ENCODE results near the gene CRYBG3. TPM values are rescaled to one million over a fixed set of nuclear protein-coding genes. Genes with fewer than 3 reads are reported as not detected.

The CRYBG3 gene
- polyA plus RNA-seq, 1 donor from 2014 or later: 1.3 TPM

GRCh38 chr3:97810779-97811390, 10.9 kb upstream of the CRYBG3 start:
- no peak overlapping the region for H3K4me2 ChIP-seq (ENCODE audit: low read length)
- H3K4me3 ChIP-seq (ENCODE audit: low read length): no peak overlapping the region
- no peak overlapping the region for H2AFZ ChIP-seq (ENCODE audit: low read depth, low read length)
- H3K79me2 ChIP-seq (replicated peaks; ENCODE audit: insufficient read depth, low read length): no peaks in the 10 kb centered on the region
- no peaks in the 10 kb centered on the region for H3K27me3 ChIP-seq (ENCODE audit: insufficient read depth, low read depth, low read length)
- no peak for TF ChIP-seq TAF1 (IDR thresholded peaks at IDR 0.05; ENCODE audit: low read depth)
- peak; percentile 41 for TF ChIP-seq EP300 (conservative IDR thresholded peaks at IDR 0.05; ENCODE audit: poor library complexity, severe bottlenecking)
- no peaks in the 10 kb centered on the region for H3K36me3 ChIP-seq (ENCODE audit: insufficient read depth, low read length)
- no peaks in the 10 kb centered on the region for H3K9me2 ChIP-seq (ENCODE audit: insufficient read depth, low read length)
- no peak overlapping the region for H3K27ac ChIP-seq (ENCODE audit: low read length)
- no peaks in the 10 kb centered on the region for H4K20me1 ChIP-seq (ENCODE audit: insufficient read depth)
- H3K9ac ChIP-seq (ENCODE audit: low read length): no peak overlapping the region
- no peaks in the 10 kb centered on the region for H3F3A ChIP-seq (ENCODE audit: insufficient read depth, low read length, poor library complexity, severe bottlenecking)
- H3K9me3 ChIP-seq (ENCODE audit: low read length): no peaks in the 10 kb centered on the region

DNA sequence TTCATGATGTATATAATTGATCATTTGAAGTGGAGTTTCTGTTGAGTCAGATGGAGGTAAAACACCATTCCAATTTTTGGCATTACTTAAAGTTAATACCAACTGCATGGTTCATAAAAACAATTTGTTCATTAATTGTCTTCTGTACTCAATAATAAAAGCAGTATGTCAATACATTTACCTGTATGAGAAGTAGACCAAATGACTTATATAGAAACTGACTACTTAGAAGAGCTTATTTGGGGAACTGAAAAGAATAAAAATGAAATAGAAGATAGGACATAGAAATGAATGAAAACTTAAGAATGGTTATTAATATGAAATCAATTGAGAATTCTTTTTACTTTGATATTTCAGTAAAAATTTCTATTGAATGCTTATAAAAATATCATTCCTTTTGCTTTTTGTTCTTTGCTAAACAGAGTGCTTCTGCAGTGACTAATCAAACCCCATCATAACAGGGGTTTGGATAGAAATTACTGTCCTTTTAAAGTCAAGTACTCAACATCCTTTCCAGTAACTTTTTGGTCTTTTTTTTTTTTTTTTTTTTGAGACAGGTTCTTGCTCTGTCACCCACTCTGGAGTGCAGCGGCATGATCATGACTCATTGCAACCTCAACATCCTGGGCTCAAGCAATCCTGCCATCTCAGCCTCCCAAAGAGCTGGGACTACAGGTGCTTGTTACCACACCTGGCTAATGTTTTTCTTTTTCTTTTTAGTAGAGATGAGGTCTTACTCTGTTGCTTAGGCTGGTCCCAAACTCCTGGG, 6.5 kb upstream of the CRYBG3 start:
- TF ChIP-seq TAF1 (IDR thresholded peaks at IDR 0.05; ENCODE audit: low read depth) (no peak), EZH2 (IDR thresholded peaks at IDR 0.05; ENCODE audit: borderline replicate concordance, insufficient read depth, low read length, poor library complexity, severe bottlenecking) (no peak), MXI1 (conservative IDR thresholded peaks at IDR 0.05; ENCODE audit: poor library complexity, severe bottlenecking) (no peak), SMC3 (conservative IDR thresholded peaks at IDR 0.05; ENCODE audit: poor library complexity) (no peak)
- no peak overlapping the region for H3K27ac ChIP-seq (ENCODE audit: low read length)
- no peaks in the 10 kb centered on the region for H3F3A ChIP-seq (ENCODE audit: insufficient read depth, low read length, poor library complexity, severe bottlenecking)
- H3K4me3 ChIP-seq (ENCODE audit: low read length): no peak overlapping the region
- H3K9ac ChIP-seq (ENCODE audit: low read length): no peak overlapping the region
- H4K20me1 ChIP-seq (ENCODE audit: insufficient read depth): no peaks in the 10 kb centered on the region
- H3K4me2 ChIP-seq (ENCODE audit: low read length): no peak overlapping the region
- H3K9me2 ChIP-seq (ENCODE audit: insufficient read depth, low read length): no peaks in the 10 kb centered on the region
- H3K27me3 ChIP-seq (ENCODE audit: insufficient read depth, low read depth, low read length): peaks cover 13% of the 10 kb centered on the region
- no peaks in the 10 kb centered on the region for H3K9me3 ChIP-seq (ENCODE audit: low read length)
- no peak overlapping the region for H2AFZ ChIP-seq (ENCODE audit: low read depth, low read length)
- H3K36me3 ChIP-seq (ENCODE audit: insufficient read depth, low read length): no peaks in the 10 kb centered on the region
- H3K79me2 ChIP-seq (replicated peaks; ENCODE audit: insufficient read depth, low read length): no peaks in the 10 kb centered on the region

GRCh38 chr3:97816811-97817210, 5.0 kb upstream of the CRYBG3 start:
- Histone ChIP-seq H3K79me2 (replicated peaks; ENCODE audit: insufficient read depth, low read length) (no peaks in the 10 kb centered on the region), H3K9ac (ENCODE audit: low read length) (no peak overlapping the region), H3K9me2 (ENCODE audit: insufficient read depth, low read length) (no peaks in the 10 kb centered on the region), H3K4me3 (ENCODE audit: low read length) (no peak overlapping the region), H3K36me3 (ENCODE audit: insufficient read depth, low read length) (no peaks in the 10 kb centered on the region), H4K20me1 (ENCODE audit: insufficient read depth) (no peaks in the 10 kb centered on the region), H3K9me3 (ENCODE audit: low read length) (no peaks in the 10 kb centered on the region), H3F3A (ENCODE audit: insufficient read depth, low read length, poor library complexity, severe bottlenecking) (no peaks in the 10 kb centered on the region), H2AFZ (ENCODE audit: low read depth, low read length) (no peak overlapping the region), H3K27me3 (ENCODE audit: insufficient read depth, low read depth, low read length) (peaks cover 27% of the 10 kb centered on the region), H3K27ac (ENCODE audit: low read length) (no peak overlapping the region), H3K4me2 (ENCODE audit: low read length) (no peak overlapping the region)
- TF ChIP-seq REST (IDR thresholded peaks at IDR 0.05; ENCODE audit: borderline replicate concordance) (no peak), TAF1 (IDR thresholded peaks at IDR 0.05; ENCODE audit: low read depth) (no peak), RAD21 (conservative IDR thresholded peaks at IDR 0.05) (no peak), POLR2AphosphoS5 (IDR thresholded peaks at IDR 0.05) (no peak), MXI1 (conservative IDR thresholded peaks at IDR 0.05; ENCODE audit: poor library complexity, severe bottlenecking) (no peak), EZH2 (IDR thresholded peaks at IDR 0.05; ENCODE audit: borderline replicate concordance, insufficient read depth, low read length, poor library complexity, severe bottlenecking) (no peak), EP300 (conservative IDR thresholded peaks at IDR 0.05; ENCODE audit: poor library complexity, severe bottlenecking) (no peak), SMC3 (conservative IDR thresholded peaks at IDR 0.05; ENCODE audit: poor library complexity) (no peak)
- TF ChIP-seq, protein P1, sequence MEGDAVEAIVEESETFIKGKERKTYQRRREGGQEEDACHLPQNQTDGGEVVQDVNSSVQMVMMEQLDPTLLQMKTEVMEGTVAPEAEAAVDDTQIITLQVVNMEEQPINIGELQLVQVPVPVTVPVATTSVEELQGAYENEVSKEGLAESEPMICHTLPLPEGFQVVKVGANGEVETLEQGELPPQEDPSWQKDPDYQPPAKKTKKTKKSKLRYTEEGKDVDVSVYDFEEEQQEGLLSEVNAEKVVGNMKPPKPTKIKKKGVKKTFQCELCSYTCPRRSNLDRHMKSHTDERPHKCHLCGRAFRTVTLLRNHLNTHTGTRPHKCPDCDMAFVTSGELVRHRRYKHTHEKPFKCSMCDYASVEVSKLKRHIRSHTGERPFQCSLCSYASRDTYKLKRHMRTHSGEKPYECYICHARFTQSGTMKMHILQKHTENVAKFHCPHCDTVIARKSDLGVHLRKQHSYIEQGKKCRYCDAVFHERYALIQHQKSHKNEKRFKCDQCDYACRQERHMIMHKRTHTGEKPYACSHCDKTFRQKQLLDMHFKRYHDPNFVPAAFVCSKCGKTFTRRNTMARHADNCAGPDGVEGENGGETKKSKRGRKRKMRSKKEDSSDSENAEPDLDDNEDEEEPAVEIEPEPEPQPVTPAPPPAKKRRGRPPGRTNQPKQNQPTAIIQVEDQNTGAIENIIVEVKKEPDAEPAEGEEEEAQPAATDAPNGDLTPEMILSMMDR (IDR thresholded peaks at IDR 0.05; ENCODE audit: poor library complexity, severe bottlenecking): no peak
